Duodenal mucosa (tissue), 2 donors: ENCODE data around the gene TSEN54.

Source experiments
- H3K27ac ChIP-seq: one replicate; pipeline ENCODE4 v1.7.0; 2013; ENCODE audit warnings: low read depth, low read length
- H3K27me3 ChIP-seq, 2 donors: one replicate each; pipeline ENCODE4 v1.7.0; 2013; ENCODE audit warnings: low read length in 2 of 2, control low read depth in 1 of 2; ENCODE audit not compliant: insufficient read depth in 2 of 2, control insufficient read depth in 1 of 2
- H3K36me3 ChIP-seq, 2 donors: one replicate each; pipeline ENCODE4 v1.7.0; 2013; ENCODE audit warnings: low read length in 2 of 2, control low read depth in 1 of 2; ENCODE audit not compliant: insufficient read depth in 2 of 2, control insufficient read depth in 1 of 2
- H3K4me1 ChIP-seq, 2 donors: one replicate each; pipeline ENCODE4 v1.7.0; 2013; ENCODE audit warnings: low read length in 2 of 2, control low read depth in 1 of 2; ENCODE audit not compliant: insufficient read depth in 2 of 2, control insufficient read depth in 1 of 2
- H3K4me3 ChIP-seq, 2 donors: one replicate each; pipeline ENCODE4 v1.7.0; 2013; ENCODE audit warnings: low read length in 2 of 2, low read depth in 1 of 2
- H3K9ac ChIP-seq, 2 donors: one replicate each; pipeline ENCODE4 v1.7.0; 2013; ENCODE audit warnings: low read length in 2 of 2, low read depth in 1 of 2
- H3K9me3 ChIP-seq, 2 donors: one replicate each; pipeline ENCODE4 v1.7.0; 2013; ENCODE audit warnings: low read length in 2 of 2, control low read depth in 1 of 2; ENCODE audit not compliant: control insufficient read depth in 1 of 2

TSEN54 gene

DNA sequence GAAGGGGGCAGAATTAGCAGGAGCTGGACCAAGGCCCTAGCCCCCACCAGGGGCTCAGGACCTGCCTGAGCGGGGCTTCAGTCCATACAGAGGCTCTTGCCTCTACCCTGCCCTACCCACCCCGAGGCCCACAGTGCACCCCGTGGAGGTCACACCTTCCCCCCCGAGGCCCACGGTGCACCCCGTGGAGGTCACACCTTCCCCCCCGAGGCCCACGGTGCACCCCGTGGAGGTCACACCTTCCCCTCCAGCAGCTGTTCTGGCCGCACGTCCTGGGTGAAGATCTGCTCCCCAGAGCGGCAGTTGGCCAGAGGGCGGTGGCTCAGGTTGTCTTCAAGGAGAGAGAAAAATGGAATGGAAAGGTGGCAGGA, 12.4 kb upstream of the TSEN54 start:
- H3K9me3 ChIP-seq: no peaks in the 10 kb centered on the region
- no peak overlapping the region for H3K9ac ChIP-seq
- no peak overlapping the region for H3K27ac ChIP-seq
- H3K36me3 ChIP-seq: peaks cover 9 to 42% of the 10 kb centered on the region in 2 donors
- H3K4me1 ChIP-seq: peaks cover 9 to 10% of the 10 kb centered on the region in 2 donors
- no peak overlapping the region for H3K4me3 ChIP-seq
- no peaks in the 10 kb centered on the region for H3K27me3 ChIP-seq

- H3K4me3 ChIP-seq: no peak overlapping the region
- no peaks in the 10 kb centered on the region for H3K27me3 ChIP-seq
- H3K36me3 ChIP-seq: peaks cover 9 to 37% of the 10 kb centered on the region in 2 donors
- H3K27ac ChIP-seq: no peak overlapping the region
- H3K4me1 ChIP-seq: peaks cover 15 to 16% of the 10 kb centered on the region in 2 donors
- no peak overlapping the region for H3K9ac ChIP-seq
- no peaks in the 10 kb centered on the region for H3K9me3 ChIP-seq
These were observed 11.8 kb upstream of the TSEN54 start for GRCh38 chr17:75504347-75505151.

GRCh38 chr17:75505152-75505409, 11.2 kb upstream of the TSEN54 start:
- Histone ChIP-seq H3K9ac (no peak overlapping the region), H3K36me3 (peaks cover 9 to 39% of the 10 kb centered on the region in 2 donors), H3K27me3 (no peaks in the 10 kb centered on the region), H3K4me1 (peaks cover 19 to 21% of the 10 kb centered on the region in 2 donors), H3K4me3 (no peak overlapping the region), H3K9me3 (no peaks in the 10 kb centered on the region), H3K27ac (no peak overlapping the region)

- Histone ChIP-seq H3K27ac (no peak overlapping the region), H3K36me3 (peaks cover 9 to 36% of the 10 kb centered on the region in 2 donors), H3K4me1 (peaks cover 21 to 26% of the 10 kb centered on the region in 2 donors), H3K4me3 (no peak overlapping the region), H3K9me3 (no peaks in the 10 kb centered on the region), H3K9ac (no peak overlapping the region), H3K27me3 (no peaks in the 10 kb centered on the region)
These were observed 10.7 kb upstream of the TSEN54 start for GRCh38 chr17:75505640-75506039.

DNA sequence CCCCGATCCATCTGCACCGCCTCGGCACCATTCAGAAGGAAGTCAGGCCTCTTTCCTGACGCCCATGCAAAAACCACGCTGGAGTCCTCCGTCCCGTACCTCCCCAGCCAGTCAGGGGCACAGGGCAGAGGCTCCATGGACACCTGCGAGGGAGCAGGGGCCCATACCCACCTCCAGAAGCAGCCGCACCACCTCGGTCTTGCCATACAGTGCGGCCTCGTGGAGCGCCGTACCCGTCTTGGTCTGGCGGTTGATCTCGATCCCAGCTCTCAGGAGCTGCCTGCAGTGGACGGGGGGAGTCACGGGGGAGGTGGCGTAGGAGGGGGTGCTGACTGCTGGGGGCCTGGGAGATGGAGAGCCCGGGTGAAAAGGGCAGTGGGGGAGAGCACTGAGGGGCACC, 10.2 kb upstream of the TSEN54 start:
- Histone ChIP-seq H3K27ac (no peak overlapping the region), H3K4me1 (peaks cover 21 to 27% of the 10 kb centered on the region in 2 donors)

GRCh38 chr17:75506888-75507287, 9.4 kb upstream of the TSEN54 start:
- Histone ChIP-seq H3K36me3 (peaks cover 9 to 33% of the 10 kb centered on the region in 2 donors), H3K4me1 (peaks cover 26 to 34% of the 10 kb centered on the region in 2 donors), H3K4me3 (no peak overlapping the region), H3K9me3 (no peaks in the 10 kb centered on the region), H3K27me3 (no peaks in the 10 kb centered on the region), H3K9ac (no peak overlapping the region), H3K27ac (no peak overlapping the region)

More for the DNA sequence above, 10.2 kb upstream of the TSEN54 start:
- peaks cover 9 to 33% of the 10 kb centered on the region in 2 donors for H3K36me3 ChIP-seq
- H3K9ac ChIP-seq: no peak overlapping the region
- H3K27me3 ChIP-seq: no peaks in the 10 kb centered on the region
- H3K9me3 ChIP-seq: no peaks in the 10 kb centered on the region
- H3K4me3 ChIP-seq: no peak overlapping the region

DNA sequence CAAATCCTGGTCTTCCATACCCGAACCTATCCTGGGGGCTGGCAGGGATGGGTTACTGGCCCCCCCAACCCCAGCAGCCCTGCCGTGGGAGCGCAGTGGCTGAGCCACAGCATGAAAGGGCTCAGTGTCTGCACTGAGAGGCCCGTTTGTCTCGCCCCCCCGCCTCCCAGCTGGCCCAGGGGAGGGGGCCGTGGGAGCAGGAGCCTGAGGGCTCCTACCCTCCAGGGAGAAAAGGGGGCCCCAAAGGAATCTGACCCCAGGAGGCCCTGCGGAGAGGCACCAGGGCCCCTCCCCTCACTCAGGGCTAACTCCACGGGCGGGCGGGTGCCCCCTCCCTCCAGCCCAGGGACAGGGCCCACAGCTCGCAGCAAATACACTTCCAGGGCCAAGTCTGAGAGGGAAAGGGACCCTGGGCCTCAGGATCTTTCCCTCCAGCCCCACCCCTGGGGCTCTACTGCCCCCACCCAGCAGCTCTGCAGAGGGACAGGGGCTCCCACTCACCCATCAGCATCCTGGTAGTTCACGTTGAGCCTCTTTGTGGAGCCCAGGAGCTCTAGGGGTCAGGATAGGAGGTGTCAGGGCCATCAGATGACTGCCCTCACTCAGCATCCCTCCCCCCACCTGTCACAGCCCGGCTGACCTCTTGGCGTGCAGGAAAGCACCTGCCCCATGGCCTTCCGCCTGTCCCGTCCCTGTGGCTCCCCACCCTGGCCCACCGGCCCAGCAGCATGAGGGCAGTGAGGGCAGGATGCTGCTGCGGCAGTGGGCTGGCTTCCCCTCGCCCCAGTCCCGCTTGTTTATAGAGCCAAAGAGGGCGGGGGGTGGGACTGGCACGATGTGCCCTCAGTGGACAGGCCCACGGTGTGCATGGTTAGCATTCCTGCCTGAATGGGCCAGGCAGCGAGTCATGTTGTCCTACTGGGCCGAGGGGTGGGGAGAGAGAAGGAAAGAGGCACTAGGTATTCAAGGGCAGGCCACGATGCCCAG, 8.3 kb upstream of the TSEN54 start:
- H3K27ac ChIP-seq: no peak overlapping the region
- H3K9ac ChIP-seq: no peak overlapping the region
- peaks cover 33 to 40% of the 10 kb centered on the region in 2 donors for H3K4me1 ChIP-seq
- no peaks in the 10 kb centered on the region for H3K27me3 ChIP-seq
- no peaks in the 10 kb centered on the region for H3K9me3 ChIP-seq
- H3K36me3 ChIP-seq: peaks cover 9 to 32% of the 10 kb centered on the region in 2 donors
- no peak overlapping the region for H3K4me3 ChIP-seq

DNA sequence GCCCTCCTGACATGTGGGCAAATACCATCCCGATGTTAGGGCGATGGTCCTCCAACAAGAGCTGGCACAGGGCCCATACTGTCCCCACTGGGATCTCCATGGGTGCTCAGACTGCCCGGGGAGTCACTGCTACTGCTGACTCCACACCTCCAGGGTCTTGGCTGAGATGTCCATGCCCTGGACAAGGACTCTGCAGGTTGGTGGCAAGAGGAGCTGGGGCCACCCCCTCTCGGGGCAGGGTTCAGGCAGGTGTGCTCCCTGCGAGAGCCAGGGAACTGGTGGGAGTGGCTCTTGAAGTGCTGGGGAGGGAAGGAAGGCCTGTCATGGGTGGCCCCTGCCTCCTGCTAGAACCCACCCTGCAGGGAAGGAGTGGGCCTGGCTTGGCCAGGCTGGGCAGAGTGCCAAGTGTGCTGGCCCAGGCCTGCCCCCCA, 7.4 kb upstream of the TSEN54 start:
- Histone ChIP-seq H3K9me3 (no peaks in the 10 kb centered on the region), H3K9ac (no peak overlapping the region), H3K4me3 (peak overlapping the region in 1 of 2 donors; percentile 20), H3K36me3 (peaks cover 14 to 27% of the 10 kb centered on the region in 2 donors), H3K4me1 (peaks cover 35 to 47% of the 10 kb centered on the region in 2 donors), H3K27me3 (no peaks in the 10 kb centered on the region), H3K27ac (no peak overlapping the region)

DNA sequence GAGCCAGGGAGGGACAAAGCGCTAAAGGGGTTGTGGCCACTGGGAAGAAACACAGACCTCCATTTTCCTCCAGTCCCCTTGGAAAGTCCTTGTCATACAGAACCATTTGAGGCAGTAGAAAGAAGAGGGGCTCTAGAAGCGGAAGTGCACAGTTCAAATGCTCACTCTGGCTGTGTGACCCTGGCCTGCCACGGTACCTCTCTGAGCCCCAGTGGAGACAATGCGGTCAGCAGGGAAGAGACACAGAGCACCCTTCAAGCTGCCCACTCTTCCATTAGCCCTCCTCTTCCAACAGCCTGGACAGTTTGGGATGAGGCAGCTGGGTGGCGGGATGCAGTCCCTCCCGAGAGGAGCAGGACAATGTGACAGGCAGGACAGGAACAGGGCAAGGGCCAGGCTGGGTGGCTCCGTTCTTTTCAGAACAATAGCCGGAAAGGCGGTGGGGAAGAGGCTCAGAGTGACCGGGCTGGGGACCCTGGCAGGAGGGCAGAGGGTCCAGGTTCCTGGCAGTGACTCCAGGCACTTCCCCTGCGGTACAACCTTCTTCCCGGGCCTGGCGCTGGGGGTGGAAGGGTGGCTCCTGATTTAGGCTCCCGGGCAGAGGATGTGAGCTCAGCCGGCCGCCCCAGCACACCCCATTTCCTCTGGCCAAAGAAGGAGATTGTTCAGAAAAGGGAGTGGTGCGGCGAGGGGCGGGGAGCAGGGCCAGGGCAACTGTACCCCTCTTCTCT, 6.6 kb upstream of the TSEN54 start:
- peaks cover 14 to 27% of the 10 kb centered on the region in 2 donors for H3K36me3 ChIP-seq
- H3K4me3 ChIP-seq: peak overlapping the region; percentile 10 to 20
- no peaks in the 10 kb centered on the region for H3K9me3 ChIP-seq
- H3K4me1 ChIP-seq: peaks cover 37 to 50% of the 10 kb centered on the region in 2 donors
- peak overlapping the region; percentile 4 for H3K27ac ChIP-seq
- H3K9ac ChIP-seq: no peak overlapping the region
- no peaks in the 10 kb centered on the region for H3K27me3 ChIP-seq
